Panc1 (cell line): ENCODE results near the gene STAT3.

Experiments used
- POLR2AphosphoS5 ChIP-seq: IDR thresholded peaks from 2 replicates; pipeline ENCODE4 v1.6.1; 2012; ENCODE audit warnings: mild to moderate bottlenecking, low read depth, low read length, moderate library complexity
- SIN3A ChIP-seq: IDR thresholded peaks from 2 replicates; pipeline ENCODE4 v1.6.1; 2012; ENCODE audit warnings: low read depth, mild to moderate bottlenecking, low read length, moderate library complexity, borderline replicate concordance; ENCODE audit not compliant: insufficient read depth
- TCF7L2 ChIP-seq: IDR thresholded peaks from 2 replicates; pipeline ENCODE4 v1.6.1; 2011; ENCODE audit warnings: mild to moderate bottlenecking, low read depth, low read length, inconsistent platforms
- TF ChIP-seq, protein P1 (sequence below): fragments of 450-650 bp; IDR thresholded peaks from 2 replicates; pipeline ENCODE4 v1.5.1; 2017; ENCODE audit warnings: mild to moderate bottlenecking
- TF ChIP-seq, protein P2 (sequence below), 2 experiments: IDR thresholded peaks; 2 replicates each; pipeline ENCODE4 v1.6.1; 2011 to 2012; ENCODE audit warnings: low read depth in 2 of 2, control low read depth in 1 of 2, low read length in 1 of 2, mild to moderate bottlenecking in 1 of 2, moderate library complexity in 1 of 2; ENCODE audit not compliant: insufficient read depth in 1 of 2

DNA sequence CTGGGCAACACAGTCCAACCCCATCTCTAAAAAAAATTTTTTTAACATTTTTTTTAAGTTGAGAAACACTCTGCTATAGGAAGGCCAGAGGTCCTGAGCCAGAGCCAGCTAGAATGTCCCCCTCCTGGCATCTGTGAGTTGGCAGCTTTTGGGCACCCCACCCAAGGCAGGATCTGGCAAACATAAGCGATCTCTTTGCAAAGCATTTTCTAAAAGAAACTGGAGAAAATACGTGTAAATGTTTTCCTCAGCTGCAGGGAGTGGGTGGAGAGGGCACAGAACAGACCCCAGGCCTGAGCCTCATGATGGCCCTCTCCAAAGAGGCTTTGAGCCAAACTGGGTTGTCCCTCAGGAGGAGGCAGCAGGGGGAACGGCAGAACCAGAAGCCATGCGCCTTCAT is 23.1 kb upstream of the STAT3 start:
- no peak for TF ChIP-seq TCF7L2
- TF ChIP-seq, protein P1, sequence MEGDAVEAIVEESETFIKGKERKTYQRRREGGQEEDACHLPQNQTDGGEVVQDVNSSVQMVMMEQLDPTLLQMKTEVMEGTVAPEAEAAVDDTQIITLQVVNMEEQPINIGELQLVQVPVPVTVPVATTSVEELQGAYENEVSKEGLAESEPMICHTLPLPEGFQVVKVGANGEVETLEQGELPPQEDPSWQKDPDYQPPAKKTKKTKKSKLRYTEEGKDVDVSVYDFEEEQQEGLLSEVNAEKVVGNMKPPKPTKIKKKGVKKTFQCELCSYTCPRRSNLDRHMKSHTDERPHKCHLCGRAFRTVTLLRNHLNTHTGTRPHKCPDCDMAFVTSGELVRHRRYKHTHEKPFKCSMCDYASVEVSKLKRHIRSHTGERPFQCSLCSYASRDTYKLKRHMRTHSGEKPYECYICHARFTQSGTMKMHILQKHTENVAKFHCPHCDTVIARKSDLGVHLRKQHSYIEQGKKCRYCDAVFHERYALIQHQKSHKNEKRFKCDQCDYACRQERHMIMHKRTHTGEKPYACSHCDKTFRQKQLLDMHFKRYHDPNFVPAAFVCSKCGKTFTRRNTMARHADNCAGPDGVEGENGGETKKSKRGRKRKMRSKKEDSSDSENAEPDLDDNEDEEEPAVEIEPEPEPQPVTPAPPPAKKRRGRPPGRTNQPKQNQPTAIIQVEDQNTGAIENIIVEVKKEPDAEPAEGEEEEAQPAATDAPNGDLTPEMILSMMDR: no peak
- no peak for TF ChIP-seq POLR2AphosphoS5
- no peak for TF ChIP-seq SIN3A
- TF ChIP-seq, protein P2, sequence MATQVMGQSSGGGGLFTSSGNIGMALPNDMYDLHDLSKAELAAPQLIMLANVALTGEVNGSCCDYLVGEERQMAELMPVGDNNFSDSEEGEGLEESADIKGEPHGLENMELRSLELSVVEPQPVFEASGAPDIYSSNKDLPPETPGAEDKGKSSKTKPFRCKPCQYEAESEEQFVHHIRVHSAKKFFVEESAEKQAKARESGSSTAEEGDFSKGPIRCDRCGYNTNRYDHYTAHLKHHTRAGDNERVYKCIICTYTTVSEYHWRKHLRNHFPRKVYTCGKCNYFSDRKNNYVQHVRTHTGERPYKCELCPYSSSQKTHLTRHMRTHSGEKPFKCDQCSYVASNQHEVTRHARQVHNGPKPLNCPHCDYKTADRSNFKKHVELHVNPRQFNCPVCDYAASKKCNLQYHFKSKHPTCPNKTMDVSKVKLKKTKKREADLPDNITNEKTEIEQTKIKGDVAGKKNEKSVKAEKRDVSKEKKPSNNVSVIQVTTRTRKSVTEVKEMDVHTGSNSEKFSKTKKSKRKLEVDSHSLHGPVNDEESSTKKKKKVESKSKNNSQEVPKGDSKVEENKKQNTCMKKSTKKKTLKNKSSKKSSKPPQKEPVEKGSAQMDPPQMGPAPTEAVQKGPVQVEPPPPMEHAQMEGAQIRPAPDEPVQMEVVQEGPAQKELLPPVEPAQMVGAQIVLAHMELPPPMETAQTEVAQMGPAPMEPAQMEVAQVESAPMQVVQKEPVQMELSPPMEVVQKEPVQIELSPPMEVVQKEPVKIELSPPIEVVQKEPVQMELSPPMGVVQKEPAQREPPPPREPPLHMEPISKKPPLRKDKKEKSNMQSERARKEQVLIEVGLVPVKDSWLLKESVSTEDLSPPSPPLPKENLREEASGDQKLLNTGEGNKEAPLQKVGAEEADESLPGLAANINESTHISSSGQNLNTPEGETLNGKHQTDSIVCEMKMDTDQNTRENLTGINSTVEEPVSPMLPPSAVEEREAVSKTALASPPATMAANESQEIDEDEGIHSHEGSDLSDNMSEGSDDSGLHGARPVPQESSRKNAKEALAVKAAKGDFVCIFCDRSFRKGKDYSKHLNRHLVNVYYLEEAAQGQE (IDR thresholded peaks at IDR 0.05; ENCODE audit: insufficient read depth in 1 of 2, low read depth in 2 of 2, low read length in 1 of 2): no peak
